ENCODE measurements around the gene B4GALT3.

The B4GALT3 gene

GRCh38 chr1:161200992-161201835 is 23.9 kb upstream of the B4GALT3 start:
- peak; percentile 76 to 77 for DNase-seq
- TF ChIP-seq CTCF (IDR thresholded peaks at IDR 0.05), result no peak
- Histone ChIP-seq H3K9me3 (no peaks in the 10 kb centered on the region), H3K4me1 (peaks cover 7 to 73% (median 52%) of the 10 kb centered on the region in 4 donors), H3K36me3 (peaks cover 2 to 18% (median 4%) of the 10 kb centered on the region in 3 donors), H3K27ac (peak overlapping the region; percentile 87 to 93), H3K27me3 (peaks cover 0 to 17% of the 10 kb centered on the region in 2 donors), H3K4me3 (peak overlapping the region; percentile 79 to 88)
- intact Hi-C loops (cut with DNase I; ENCODE audit: low total_unique reads), result no loop called here

GRCh38 chr1:161200421-161200991 is 23.2 kb upstream of the B4GALT3 start:
- Histone ChIP-seq H3K27ac (peak overlapping the region; percentile 87 to 93), H3K4me3 (no peak overlapping the region), H3K9me3 (no peaks in the 10 kb centered on the region), H3K4me1 (peaks cover 7 to 69% (median 52%) of the 10 kb centered on the region in 4 donors), H3K27me3 (peaks cover 0 to 22% of the 10 kb centered on the region in 2 donors), H3K36me3 (peaks cover 0 to 12% (median 0%) of the 10 kb centered on the region in 3 donors)
- no peak for DNase-seq
- TF ChIP-seq CTCF (IDR thresholded peaks at IDR 0.05), result no peak
- intact Hi-C loops (cut with DNase I; ENCODE audit: low total_unique reads), result no loop called here

GRCh38 chr1:161199506-161200139 is 22.3 kb upstream of the B4GALT3 start:
- Histone ChIP-seq H3K36me3 (peaks cover 0 to 3% (median 0%) of the 10 kb centered on the region in 3 donors), H3K9me3 (no peaks in the 10 kb centered on the region), H3K27ac (peak overlapping the region; percentile 87 to 93), H3K4me1 (peaks cover 7 to 60% (median 47%) of the 10 kb centered on the region in 4 donors), H3K4me3 (no peak overlapping the region), H3K27me3 (peaks cover 0 to 24% of the 10 kb centered on the region in 2 donors)
- TF ChIP-seq CTCF (IDR thresholded peaks at IDR 0.05), result no peak
- no peak for DNase-seq
- intact Hi-C loops (cut with DNase I; ENCODE audit: low total_unique reads), result no loop called here

GRCh38 chr1:161198897-161199431 is 21.7 kb upstream of the B4GALT3 start, which contains the start of gene ADAMTS4:
TSS of gene ADAMTS4 (minus strand) at chr1:161199054. CDS start at chr1:161198627, 427 bp downstream.
- DNase-seq, result peak; percentile 56 to 62
- peak within 1 kb of the TSS; percentile 87 to 93 for H3K27ac ChIP-seq
- no peaks in the 10 kb centered on the region for H3K36me3 ChIP-seq
- H3K4me1 ChIP-seq, result peaks cover 7 to 60% (median 47%) of the 10 kb centered on the region in 4 donors
- peak within 1 kb of the TSS; percentile 32 to 46 for H3K4me3 ChIP-seq
- TF ChIP-seq CTCF (IDR thresholded peaks at IDR 0.05), result no peak
- intact Hi-C loops (cut with DNase I; ENCODE audit: low total_unique reads), result no loop called here
- peaks cover 0 to 24% of the 10 kb centered on the region in 2 donors for H3K27me3 ChIP-seq
- H3K9me3 ChIP-seq, result no peaks in the 10 kb centered on the region

- Histone ChIP-seq H3K4me1 (peaks cover 7 to 55% (median 42%) of the 10 kb centered on the region in 4 donors), H3K27me3 (peaks cover 0 to 24% of the 10 kb centered on the region in 2 donors), H3K4me3 (peak overlapping the region; percentile 32 to 46), H3K36me3 (no peaks in the 10 kb centered on the region), H3K27ac (peak overlapping the region; percentile 87 to 93), H3K9me3 (no peaks in the 10 kb centered on the region)
- intact Hi-C loops (cut with DNase I; ENCODE audit: low total_unique reads), result no loop called here
- no peak for TF ChIP-seq CTCF (IDR thresholded peaks at IDR 0.05)
- DNase-seq, result peak in 1 of 2 donors; percentile 75
Measured at GRCh38 chr1:161198194-161198896, 21.0 kb upstream of the B4GALT3 start.
